SHP77 (cell line): Measurements from ENCODE around the gene GPR26.
"Not testable (repeated sequence)": the region's sequence is repeated elsewhere in the genome, so short reads cannot be mapped to it uniquely, and the experiment has no call there.

Source experiments
- DNase-seq, 2 experiments: peaks; one replicate each; lab custom pipeline; 2025; lab: John Stamatoyannopoulos, UW

The GPR26 gene

GRCh38 chr10:123717336-123717735 is 51.2 kb downstream of the GPR26 start:
- no peak for DNase-seq

GRCh38 chr10:123718544-123719060 is 52.4 kb downstream of the GPR26 start:
- no peak for DNase-seq

- DNase-seq = no peak
Measured at GRCh38 chr10:123720536-123720935, 54.4 kb downstream of the GPR26 start.

GRCh38 chr10:123721441-123722049 is 55.4 kb downstream of the GPR26 start:
- DNase-seq = no peak

- no peak for DNase-seq
Measured at GRCh38 chr10:123722351-123722750, 56.2 kb downstream of the GPR26 start.

GRCh38 chr10:123724747-123725146 is 58.6 kb downstream of the GPR26 start:
- DNase-seq = no peak

GRCh38 chr10:123726381-123726780 is 60.2 kb downstream of the GPR26 start:
- no peak for DNase-seq

GRCh38 chr10:123726836-123727235 is 60.7 kb downstream of the GPR26 start:
- DNase-seq = no peak

GRCh38 chr10:123729523-123729922 is 63.4 kb downstream of the GPR26 start:
- DNase-seq = no peak

- DNase-seq = not testable (repeated sequence)
Measured at GRCh38 chr10:123736917-123737316, 70.8 kb downstream of the GPR26 start.

- no peak for DNase-seq
Measured at GRCh38 chr10:123741146-123741545, 75.0 kb downstream of the GPR26 start.

GRCh38 chr10:123741711-123742110 is 75.6 kb downstream of the GPR26 start:
- DNase-seq = no peak

GRCh38 chr10:123742751-123743440 is 76.7 kb downstream of the GPR26 start:
- no peak for DNase-seq

- DNase-seq = no peak
Measured at GRCh38 chr10:123743441-123744223, 77.5 kb downstream of the GPR26 start.

GRCh38 chr10:123744224-123744536 is 78.0 kb downstream of the GPR26 start:
- no peak for DNase-seq
